ENCODE results near the gene FNDC3A. TPM values are rescaled to one million over a fixed set of nuclear protein-coding genes. Genes with fewer than 3 reads are reported as not detected.

The FNDC3A gene
- total and polyA plus RNA-seq, 9 of the 15 experiments (the other 6 are each of a cell fraction or from before 2014, with no cell fraction given) = 4.1 to 22.0 (median 13.5) TPM

DNA sequence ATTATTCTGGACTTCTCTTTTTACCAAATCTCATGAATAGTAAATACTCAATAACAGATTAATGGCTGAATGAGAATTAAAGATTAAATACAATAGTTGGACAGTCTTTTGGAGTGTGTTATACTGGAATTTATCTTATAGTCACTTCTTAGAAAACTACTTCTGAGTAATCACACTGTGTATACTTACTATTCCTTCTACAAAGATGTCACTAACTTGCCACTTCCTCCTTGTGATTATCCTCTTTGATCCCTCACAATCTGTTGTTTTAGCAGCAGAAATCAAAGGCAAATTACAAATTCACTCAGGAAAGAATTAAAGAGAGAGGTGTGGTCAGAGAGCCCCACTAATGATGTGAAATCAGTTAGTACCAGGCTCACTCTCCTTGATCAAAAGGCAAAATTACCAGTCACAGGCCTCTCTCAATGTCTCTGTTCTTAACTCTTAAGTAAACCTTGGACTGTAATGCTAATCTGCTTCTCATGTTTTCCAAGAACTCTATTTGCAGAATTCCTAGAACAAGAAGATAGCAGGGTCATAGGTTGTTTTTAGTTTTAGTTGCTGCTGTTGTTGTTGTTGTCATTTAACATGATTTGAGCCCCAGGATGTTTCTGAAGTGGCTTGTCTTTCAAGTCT lies 37.3 kb upstream of the FNDC3A start:
- 0 out of 2 replicates have a peak overlapping the region, but pooled peaks have one; percentile 13 for H2AFZ ChIP-seq (ENCODE audit: low read depth, low read length)
- H3K27me3 ChIP-seq (ENCODE audit: control insufficient read depth in 2 of 2, insufficient read depth in 2 of 2, low read length in 2 of 2) = no peaks in the 10 kb centered on the region
- no peaks in the 10 kb centered on the region for H3K79me2 ChIP-seq (ENCODE audit: control insufficient read depth, insufficient read depth, low read length)
- no peak overlapping the region for H3K27ac ChIP-seq (ENCODE audit: extremely low read depth, low read depth, low read length)
- H3K4me1 ChIP-seq (replicated peaks in 1 of 2; ENCODE audit: control insufficient read depth in 2 of 2, insufficient read depth in 2 of 2, low read length in 2 of 2) = peaks cover 0 to 15% of the 10 kb centered on the region in 2 experiments; a peak in 3 of 5 replicates
- intact Hi-C loops (cut with micrococcal nuclease) (no loop called here), in situ Hi-C loops (cut with MboI) (no loop called here)
- DNase-seq (ENCODE audit: extremely low read depth in 1 of 4, low spot score in 3 of 4) = peak in 2 of 4 experiments; percentile 15 to 33
- no peak overlapping the region for H3K9ac ChIP-seq (ENCODE audit: insufficient read depth in 1 of 2, low read depth in 2 of 2, low read length in 2 of 2)
- no peak overlapping the region for H3K4me3 ChIP-seq
- no peaks in the 10 kb centered on the region for H3K9me3 ChIP-seq (replicated peaks; ENCODE audit: control insufficient read depth, insufficient read depth, low read depth, low read length)
- no peaks in the 10 kb centered on the region for H3K36me3 ChIP-seq (ENCODE audit: control insufficient read depth, insufficient read depth, low read length)
- peak; percentile 72 for ATAC-seq
- FAIRE-seq = peak; percentile 46
- no peaks in the 10 kb centered on the region for H4K20me1 ChIP-seq (replicated peaks; ENCODE audit: control insufficient read depth, insufficient read depth, low read length)
- no TSS peak for BruUV-seq (replicated peaks)
- peak overlapping the region; percentile 53; the same call in 1 of the 2 replicates for H3K4me2 ChIP-seq (ENCODE audit: insufficient read depth, low read length)
- CTCF ChIA-PET (ENCODE audit: low intra/inter-chr PET ratio) = no interaction called here
- POLR2A ChIA-PET = interaction anchor here (1.2 kb wide), 1 partner anchor 9 kb away, joined by 3 read pairs; no protein-coding TSS in a partner anchor
- H3K9me1 ChIP-seq (ENCODE audit: control insufficient read depth, insufficient read depth, low read length) = no peaks in the 10 kb centered on the region
- TF ChIP-seq ZNF785 (CRISPR knock-in tag; IDR thresholded peaks at IDR 0.05) = no peak
- TF ChIP-seq TCF3 (CRISPR knock-in tag; IDR thresholded peaks at IDR 0.05) = no peak
- TF ChIP-seq HDAC1 (IDR thresholded peaks at IDR 0.05) = 0 out of 4 replicates have a peak, but pooled peaks of 1 of the 2 experiments have one; percentile 15
- 0 out of 2 replicates have a peak, but pooled peaks have one; percentile 14 for TF ChIP-seq SMARCE1 (IDR thresholded peaks at IDR 0.05)
- 0 out of 2 replicates have a peak, but pooled peaks have one; percentile 23 for TF ChIP-seq CTBP1 (IDR thresholded peaks at IDR 0.05; ENCODE audit: borderline replicate concordance)
- TF ChIP-seq, protein P1, sequence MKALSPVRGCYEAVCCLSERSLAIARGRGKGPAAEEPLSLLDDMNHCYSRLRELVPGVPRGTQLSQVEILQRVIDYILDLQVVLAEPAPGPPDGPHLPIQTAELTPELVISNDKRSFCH (CRISPR knock-in tag; IDR thresholded peaks at IDR 0.05) = no peak
- TF ChIP-seq, protein P1 (tag; IDR thresholded peaks at IDR 0.05) = no peak
- TF ChIP-seq TOE1 (IDR thresholded peaks at IDR 0.05; ENCODE audit: borderline replicate concordance) = no peak
- TF ChIP-seq TOE1 (CRISPR knock-in tag; IDR thresholded peaks at IDR 0.05; ENCODE audit: borderline replicate concordance, low read depth) = no peak
- TF ChIP-seq NFIC (IDR thresholded peaks at IDR 0.05) = no peak
- TF ChIP-seq ZFP36 (IDR thresholded peaks at IDR 0.05; ENCODE audit: low read depth, low read length, partially characterized antibody) = no peak
- peak; percentile 72 to 82 for TF ChIP-seq FOXK2 (conservative IDR thresholded peaks at IDR 0.05 in 1 of 2, IDR thresholded peaks at IDR 0.05 in 1 of 2; ENCODE audit: low read depth in 2 of 2)
- TF ChIP-seq, protein P2, sequence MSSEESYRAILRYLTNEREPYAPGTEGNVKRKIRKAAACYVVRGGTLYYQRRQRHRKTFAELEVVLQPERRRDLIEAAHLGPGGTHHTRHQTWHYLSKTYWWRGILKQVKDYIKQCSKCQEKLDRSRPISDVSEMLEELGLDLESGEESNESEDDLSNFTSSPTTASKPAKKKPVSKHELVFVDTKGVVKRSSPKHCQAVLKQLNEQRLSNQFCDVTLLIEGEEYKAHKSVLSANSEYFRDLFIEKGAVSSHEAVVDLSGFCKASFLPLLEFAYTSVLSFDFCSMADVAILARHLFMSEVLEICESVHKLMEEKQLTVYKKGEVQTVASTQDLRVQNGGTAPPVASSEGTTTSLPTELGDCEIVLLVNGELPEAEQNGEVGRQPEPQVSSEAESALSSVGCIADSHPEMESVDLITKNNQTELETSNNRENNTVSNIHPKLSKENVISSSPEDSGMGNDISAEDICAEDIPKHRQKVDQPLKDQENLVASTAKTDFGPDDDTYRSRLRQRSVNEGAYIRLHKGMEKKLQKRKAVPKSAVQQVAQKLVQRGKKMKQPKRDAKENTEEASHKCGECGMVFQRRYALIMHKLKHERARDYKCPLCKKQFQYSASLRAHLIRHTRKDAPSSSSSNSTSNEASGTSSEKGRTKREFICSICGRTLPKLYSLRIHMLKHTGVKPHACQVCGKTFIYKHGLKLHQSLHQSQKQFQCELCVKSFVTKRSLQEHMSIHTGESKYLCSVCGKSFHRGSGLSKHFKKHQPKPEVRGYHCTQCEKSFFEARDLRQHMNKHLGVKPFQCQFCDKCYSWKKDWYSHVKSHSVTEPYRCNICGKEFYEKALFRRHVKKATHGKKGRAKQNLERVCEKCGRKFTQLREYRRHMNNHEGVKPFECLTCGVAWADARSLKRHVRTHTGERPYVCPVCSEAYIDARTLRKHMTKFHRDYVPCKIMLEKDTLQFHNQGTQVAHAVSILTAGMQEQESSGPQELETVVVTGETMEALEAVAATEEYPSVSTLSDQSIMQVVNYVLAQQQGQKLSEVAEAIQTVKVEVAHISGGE (CRISPR knock-in tag; IDR thresholded peaks at IDR 0.05) = no peak
- no peak for TF ChIP-seq NFIX (CRISPR knock-in tag; IDR thresholded peaks at IDR 0.05; ENCODE audit: low read depth)
- TF ChIP-seq NCOR1 (IDR thresholded peaks at IDR 0.05) = peak; percentile 47
- no peak for TF ChIP-seq SRF (CRISPR knock-in tag; IDR thresholded peaks at IDR 0.05)
- no peak for TF ChIP-seq EP400 (IDR thresholded peaks at IDR 0.05)
- 0 out of 2 replicates have a peak, but pooled peaks have one; percentile 38 for TF ChIP-seq MTA2 (IDR thresholded peaks at IDR 0.05; ENCODE audit: low read depth)
- no peak for TF ChIP-seq MYC (IDR thresholded peaks at IDR 0.05; ENCODE audit: low read depth, low read length)
- TF ChIP-seq MYC (CRISPR knock-in tag; IDR thresholded peaks at IDR 0.05; ENCODE audit: borderline replicate concordance, low read depth) = no peak
